G401 (cell line): ENCODE results near the gene POLR1D. TPM values are rescaled to one million over a fixed set of nuclear protein-coding genes. Genes with fewer than 3 reads are reported as not detected.
"Not testable (repeated sequence)": the region's sequence is repeated elsewhere in the genome, so short reads cannot be mapped to it uniquely, and the experiment has no call there.

Experiments
- DNase-seq: peaks from one replicate; pipeline ENCODE4 v3.0.0-alpha.2; 2015; ENCODE audit warnings: low spot score
- in situ Hi-C: cut with HindIII; loops from 2 replicates; pipeline ENCODE4 v1.10.0; 2016; ENCODE audit warnings: low sequenced_read_pairs, mixed read lengths
- total RNA-seq: library from RNA; depleted of rRNA; stranded (reverse); fragments of >200 nt; shearing (Covaris generic); gene quantifications from 2 replicates; pipeline ENCODE4 v1.2.3, GENCODE V29; 2014

The POLR1D gene
- total RNA-seq, 1 experiment from 2014 or later, result 179 TPM

DNA sequence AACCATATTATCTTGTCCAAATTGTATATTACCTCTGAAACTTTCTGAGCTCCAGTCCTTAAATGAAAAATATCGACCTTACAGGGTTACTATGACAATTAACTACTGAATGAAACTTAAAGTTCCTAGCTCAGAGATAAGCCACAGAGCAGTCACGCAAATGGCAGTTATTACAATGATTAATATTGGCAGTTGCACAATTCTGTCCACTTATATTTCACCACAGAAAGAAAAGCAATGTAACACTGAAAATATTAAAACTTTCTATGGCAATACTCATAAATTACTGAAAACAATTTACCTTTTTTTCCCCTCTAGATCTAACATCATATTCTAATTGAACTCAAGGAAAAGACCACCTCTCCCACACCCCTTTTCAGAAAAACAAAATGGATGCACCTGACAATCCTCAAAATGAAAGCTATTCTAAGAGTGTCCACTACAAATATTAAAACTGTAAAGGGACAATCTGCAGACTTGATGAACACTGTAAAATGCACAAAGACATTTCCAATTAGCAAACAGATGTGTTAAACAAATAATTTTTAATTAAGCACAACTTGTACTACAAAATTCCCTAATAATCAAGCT is 16.0 kb upstream of the POLR1D start:
- in situ Hi-C loops, result no loop called here
- DNase-seq, result no peak

DNA sequence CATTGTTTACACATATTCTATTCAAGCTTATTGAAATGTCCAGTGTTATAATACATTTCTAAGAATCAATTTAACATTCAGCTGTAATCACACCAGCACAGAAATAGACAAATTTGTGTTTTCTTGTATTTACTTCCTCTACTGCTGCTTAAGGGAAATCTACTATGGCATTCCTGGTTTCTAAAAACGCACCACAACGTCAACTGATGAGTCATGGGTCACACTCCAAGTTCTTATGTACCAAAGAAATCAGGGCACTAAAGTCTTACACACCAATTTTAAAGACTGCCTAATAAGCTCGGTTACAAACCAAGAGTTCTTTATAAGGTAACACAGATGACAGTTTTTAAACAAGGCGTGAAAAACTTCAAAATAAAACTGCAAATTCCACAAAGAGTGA is 14.6 kb upstream of the POLR1D start:
- in situ Hi-C loops, result no loop called here
- no peak for DNase-seq

DNA sequence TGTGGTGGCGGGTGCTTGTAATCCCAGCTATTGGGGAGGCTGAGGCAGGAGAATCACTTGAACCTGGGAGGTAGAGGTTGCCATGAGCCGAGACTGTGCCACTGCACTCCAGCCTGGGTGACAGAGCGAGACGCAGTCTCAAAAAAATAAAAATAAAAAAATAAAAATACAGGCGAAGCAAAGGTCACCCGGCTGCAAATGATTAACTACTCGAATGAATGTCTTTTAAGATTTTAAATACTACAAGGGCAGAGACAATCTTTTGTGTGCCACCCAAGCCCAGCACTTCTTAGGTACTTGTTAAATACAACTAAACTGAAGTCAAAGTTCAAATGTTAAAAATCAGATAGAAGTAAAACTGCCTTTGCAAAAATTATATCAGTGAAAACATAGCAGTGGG is 8.1 kb upstream of the POLR1D start:
- in situ Hi-C loops, result no loop called here
- DNase-seq, result no peak

DNA sequence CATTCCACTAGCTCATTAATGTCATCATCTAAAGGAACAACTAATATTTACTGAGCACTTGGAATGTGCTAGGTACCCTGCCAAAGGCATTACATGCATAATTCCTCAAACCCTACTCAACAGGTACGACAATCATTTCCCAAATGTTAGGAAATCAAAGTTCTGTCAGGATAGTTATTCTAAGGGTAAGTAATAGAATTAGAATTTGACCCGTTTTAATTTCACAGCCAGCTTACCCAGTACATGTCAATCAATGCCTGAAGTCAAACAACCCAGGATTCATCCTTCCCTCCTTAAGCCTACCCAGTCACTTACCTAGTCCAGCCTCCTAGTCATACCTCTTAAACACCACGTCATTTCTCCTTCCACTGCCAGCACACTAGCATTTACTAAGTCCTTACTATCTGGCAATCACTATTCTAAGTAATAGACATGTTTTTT is 3.8 kb upstream of the POLR1D start:
- in situ Hi-C loops, result no loop called here
- DNase-seq, result no peak

DNA sequence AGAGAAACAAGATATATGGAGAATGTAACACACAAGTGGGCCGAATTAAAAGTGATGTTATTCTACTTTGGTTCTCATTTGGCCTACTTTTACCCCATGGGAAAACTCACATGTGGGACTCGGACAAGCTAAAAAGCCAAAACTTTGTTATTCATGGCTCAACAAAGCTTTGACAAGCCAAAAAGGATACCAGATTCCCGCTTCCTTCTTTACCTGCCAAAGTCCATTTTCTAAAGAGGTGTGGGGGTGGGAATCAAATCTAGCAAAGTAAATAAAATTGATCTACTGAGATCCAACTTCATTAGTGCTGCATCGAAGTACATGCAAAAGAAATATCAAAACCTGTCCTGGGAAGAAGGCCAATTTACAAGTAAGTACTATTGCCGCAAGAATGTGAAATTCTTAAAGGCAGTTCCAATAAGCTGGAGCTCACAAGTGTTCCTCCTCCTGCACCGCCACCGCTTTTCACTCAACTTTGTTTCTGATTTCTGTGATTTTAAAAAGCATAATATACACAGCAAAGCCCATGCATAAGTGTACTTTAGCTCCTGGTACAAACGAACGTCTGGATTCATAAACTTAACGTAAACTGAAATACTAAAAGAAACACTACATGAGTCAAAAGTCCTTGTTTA is 2.5 kb upstream of the POLR1D start:
- no peak for DNase-seq
- in situ Hi-C loops, result no loop called here

DNA sequence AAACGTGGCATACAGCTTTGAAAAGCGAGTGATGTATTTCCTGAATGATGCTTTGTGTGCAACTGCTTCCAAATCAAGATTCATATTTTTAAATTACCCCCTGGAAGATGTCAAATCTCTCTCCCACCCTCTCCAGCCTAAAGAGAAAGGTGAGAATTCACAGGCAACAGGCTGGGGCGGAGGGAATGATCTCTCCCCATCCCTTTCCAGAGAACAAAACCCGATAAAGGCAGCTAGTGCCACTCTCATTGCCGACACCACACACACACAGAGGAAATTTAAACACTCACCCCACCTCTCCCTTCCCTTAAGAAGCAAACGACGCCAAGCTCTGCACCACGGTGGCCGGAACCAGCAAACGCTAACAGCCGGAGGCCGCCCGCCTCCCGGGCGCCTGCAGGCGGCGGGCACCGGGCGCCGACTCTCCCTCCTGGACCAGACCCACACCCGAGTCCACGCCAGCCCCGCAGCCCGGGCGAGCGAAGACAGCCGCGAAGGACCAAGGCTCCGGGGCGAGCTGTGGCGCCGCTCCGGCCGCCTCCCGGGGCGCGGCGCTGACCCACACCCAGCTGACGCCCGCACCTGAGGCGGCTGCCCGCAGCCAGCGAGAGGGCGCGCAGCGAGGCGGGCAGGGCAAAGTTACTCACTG is 1.8 kb upstream of the POLR1D start:
- peak; percentile 58 for DNase-seq
- in situ Hi-C loops, result no loop called here

DNA sequence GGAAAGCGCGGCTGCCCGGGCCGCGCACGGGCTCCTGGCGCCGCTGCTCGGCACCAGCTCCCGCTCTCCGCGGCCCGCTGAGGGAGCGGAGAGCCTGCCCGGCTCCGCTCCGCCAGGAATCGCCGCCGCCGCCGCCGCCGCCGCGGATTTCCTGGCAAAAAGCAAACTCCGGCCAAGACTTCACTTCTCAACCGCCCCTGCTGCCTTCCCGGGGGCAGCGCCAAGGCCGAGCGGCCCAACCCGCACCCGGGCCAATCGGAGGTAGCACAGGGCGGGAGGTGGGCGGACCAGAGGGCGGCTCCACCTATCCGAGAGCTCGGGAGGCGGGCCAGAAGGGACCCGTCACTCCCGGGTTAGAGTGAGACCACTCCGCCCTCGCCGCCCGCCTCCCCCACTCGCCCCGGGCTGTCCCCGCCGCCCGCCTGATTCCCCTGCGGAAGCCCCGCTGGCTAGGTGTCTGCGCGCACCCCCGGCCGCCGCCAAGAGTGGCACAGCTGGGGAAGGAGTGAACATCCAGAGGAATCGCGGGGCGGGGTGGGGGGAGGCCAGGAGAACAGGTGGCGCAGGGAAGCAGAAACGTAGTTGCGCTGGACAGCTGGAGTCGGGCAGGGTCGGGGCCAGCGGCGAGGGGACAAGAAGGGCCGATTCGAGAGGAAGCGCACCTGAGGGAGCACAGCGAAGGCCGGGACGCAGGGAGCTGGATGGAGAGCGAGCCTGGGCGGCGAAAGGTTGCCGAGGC is 1.1 kb upstream of the POLR1D start, which contains the start of gene LNX2:
Gene LNX2, minus strand, starts transcription at position 153 of the 739 bp plus-strand sequence. CDS start 38,826 bp downstream, outside the sequence.
- in situ Hi-C loops, result no loop called here
- peak; percentile 98 for DNase-seq

DNA sequence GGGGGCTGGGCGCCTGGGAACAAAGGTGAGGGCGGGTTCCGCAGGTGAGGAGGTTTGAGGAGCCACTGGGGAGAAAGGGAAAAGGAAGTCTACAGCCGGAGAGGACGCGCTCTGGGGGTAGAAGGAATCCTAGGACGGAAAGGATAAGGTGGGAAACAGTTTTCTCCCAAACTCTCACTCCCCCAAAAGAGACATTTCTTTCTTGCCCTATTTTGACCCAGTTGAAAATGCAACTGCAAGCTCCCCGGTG is 651 bp upstream of the POLR1D start:
- in situ Hi-C loops, result no loop called here
- no peak for DNase-seq

DNA sequence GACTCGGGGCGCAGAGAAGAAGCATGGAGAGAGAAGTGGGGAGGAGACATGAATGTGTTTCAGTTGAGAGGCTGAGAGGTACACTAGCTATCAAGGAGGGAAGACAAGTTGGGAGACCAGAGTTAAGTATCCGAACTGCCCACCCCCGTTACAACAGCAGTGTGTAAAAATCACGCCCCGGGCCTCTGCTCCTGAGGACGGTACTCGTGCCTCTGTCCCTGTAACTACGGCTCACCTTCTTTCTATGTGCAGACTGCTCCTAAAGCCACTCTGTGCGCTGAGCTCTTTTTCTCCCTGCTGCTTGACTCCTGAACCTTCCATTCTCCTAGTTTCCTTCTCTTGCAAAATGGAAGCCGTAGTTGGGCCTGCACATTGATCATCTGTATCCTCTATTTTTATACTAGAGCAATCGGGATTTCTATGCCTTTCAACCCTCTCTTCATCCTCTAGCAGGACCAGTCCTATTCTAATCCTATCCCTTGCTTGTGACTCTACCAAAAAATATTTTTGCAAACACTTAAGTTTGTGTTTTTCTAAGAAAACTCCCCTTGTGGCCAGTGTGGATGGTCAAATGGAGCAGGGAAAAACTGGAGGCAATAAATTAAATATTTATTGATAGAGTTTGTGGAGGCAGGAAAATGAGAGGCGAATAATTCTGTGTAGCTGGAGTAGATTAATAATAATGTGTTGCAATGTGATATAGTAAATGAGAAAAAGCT is 569 bp downstream of the POLR1D start:
- in situ Hi-C loops, result no loop called here
- peak; percentile 52 for DNase-seq

DNA sequence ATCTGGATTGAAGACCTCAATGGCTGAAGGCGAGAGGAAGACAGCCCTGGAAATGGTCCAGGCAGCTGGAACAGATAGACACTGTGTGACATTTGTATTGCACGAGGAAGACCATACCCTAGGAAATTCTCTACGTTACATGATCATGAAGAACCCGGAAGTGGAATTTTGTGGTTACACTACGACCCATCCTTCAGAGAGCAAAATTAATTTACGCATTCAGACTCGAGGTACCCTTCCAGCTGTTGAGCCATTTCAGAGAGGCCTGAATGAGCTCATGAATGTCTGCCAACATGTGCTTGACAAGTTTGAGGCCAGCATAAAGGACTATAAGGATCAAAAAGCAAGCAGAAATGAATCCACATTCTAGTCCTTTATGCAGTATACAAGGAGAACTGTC is 1.2 kb downstream of the POLR1D start:
- no peak for DNase-seq
- in situ Hi-C loops, result no loop called here

DNA sequence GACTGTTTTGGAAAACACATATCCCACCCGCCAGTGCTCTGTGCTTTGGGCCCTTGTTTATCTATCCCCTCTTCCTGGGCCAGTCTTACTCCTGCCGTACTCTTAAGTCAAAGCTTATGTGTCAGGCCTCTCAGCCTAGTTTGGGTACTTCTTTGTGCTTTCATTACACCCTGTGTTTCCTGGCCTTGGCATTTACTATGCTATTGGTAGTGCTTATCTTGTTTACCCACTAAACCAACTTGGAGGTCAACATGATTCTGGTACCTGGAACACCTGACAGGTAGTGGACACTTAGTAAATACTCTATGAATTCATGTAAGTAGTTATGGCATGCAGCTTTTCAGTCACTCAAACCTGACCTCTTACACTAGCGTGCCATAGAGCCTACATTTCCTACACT is 2.4 kb downstream of the POLR1D start:
- in situ Hi-C loops, result no loop called here
- no peak for DNase-seq

DNA sequence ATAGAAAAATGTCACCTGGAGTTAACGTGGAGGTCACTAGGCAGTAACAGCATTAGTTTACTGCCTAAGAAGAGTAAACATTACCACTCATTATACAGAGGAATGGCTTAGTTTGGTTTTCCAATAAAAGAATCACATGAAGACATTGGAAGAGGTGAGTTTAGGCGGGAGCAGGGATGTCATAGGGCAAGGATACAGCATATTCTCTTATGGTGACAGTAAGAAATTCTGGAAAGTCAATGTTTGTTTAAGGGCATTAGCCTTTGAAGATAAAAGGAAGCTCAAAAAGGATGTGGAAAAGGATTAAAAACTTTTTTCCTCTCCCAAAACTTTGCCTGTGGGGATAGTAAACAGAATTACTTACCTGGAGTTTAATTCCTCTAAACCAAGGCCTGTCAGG is 4.1 kb downstream of the POLR1D start:
- no peak for DNase-seq
- in situ Hi-C loops, result no loop called here

DNA sequence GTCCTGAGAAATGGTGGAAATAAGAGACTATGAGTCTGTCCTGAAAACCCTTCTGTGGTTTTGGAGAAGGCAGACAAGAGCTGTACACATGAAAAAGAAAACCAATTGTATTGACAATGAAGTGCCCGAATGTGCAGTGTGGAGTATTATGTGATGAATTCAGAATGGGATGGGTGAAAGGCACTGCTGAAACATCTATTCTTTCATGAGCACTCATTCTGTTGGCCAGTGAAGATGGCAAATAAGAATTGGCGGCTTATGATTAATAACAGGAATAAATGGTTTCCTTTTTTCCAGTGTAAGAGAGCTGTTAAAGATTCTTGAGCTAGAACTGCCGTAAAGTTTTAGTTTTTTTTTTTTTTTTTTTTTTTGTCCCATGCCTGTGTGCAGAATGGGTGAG is 5.7 kb downstream of the POLR1D start:
- no peak for DNase-seq
- in situ Hi-C loops, result no loop called here

DNA sequence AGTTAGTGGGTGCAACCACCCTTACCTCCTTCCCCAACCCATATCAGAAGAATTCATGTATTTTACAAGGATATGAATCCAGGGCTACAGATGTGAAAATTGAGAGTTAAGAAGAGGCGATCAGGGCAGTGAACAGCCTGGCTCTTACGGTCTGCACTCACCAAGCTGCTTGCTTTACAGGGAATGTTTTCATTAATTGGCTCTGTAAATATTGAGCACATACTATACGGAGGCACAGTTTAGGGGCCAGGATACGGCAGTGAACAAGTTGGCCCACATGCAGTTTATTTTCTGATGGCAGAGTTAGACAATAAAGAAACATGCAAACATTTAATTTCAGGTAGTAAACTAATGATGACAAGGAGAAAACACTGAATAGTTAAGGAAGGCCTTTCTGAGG is 6.4 kb downstream of the POLR1D start:
- no peak for DNase-seq
- in situ Hi-C loops, result no loop called here

DNA sequence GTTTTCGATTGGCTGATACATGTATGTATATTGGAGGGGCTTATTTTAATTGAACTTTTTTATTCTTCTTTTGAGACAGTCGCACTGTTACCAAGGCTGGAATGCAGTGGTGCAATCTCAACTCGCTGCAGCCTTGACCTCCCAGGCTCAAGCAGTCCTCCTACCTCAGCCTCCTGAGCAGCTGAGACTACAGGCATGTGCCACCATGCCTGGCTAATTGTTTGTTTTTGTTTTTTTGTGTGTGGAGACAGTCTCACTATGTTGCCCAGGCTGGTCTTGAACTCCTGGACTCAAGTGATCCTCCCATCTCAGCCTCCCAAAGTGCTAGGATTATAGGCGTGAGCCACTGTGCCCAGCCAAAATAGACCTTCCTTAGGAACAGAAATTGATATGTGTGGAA is 7.1 kb downstream of the POLR1D start:
- in situ Hi-C loops, DNase-seq: not testable (repeated sequence)

DNA sequence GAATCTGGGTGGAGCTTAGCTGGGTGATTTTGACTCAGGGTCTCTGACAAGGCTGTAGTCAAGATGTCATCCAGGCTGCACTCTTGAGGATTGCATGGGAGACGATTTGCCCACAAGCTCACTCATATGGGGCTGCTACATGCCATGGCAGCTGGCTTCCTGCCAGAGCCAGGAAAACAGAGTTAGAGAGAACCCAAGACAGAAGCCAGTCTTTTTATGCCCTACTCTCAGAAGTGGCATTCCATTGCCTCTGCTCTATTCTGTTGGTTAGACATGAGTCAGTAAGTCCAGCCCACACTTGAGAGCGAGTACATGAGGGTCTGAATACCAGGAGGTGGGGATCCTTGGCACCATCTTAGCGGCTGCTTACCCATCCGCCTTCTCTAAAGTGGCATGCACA is 9.5 kb downstream of the POLR1D start:
- DNase-seq, result no peak
- in situ Hi-C loops, result no loop called here

DNA sequence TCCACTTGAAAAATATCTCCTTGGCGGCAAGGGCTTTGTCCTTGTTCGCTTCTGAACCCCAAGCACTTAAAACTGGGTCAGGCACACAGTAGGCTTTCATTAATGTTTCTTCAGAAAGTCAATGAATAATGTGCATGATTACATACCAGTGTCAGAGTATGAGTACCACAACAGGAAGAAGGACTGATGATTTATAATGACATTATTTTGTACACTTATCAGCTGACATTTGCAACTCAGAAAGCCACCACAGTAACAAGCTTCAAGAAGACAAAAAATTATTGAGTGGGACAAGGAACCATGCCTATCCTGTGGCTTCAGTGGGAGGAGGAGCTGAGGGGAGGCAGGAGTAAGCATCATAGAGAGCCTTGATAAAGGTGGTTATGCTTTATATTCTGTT is 10.0 kb downstream of the POLR1D start:
- DNase-seq, result no peak
- in situ Hi-C loops, result no loop called here

DNA sequence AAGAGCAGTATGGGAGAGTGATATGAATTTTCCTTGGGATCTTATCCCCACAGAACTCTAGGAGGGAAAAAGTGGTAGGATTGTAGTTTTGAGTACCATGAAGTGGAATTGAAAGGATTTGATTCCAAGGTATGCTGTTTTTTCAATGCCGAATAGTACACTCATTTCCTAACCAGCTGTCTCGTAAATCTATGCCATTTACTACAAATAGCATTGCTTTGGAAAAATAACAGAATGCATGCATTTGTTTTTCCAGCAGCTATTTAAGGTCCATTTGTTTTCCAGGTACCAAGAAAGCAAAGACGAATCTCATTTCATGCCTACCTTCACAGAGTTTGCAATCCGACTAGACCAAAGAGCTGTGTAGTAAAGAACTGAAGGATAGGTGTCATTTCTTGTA is 10.5 kb downstream of the POLR1D start:
- peak; percentile 62 for DNase-seq
- in situ Hi-C loops, result no loop called here

DNA sequence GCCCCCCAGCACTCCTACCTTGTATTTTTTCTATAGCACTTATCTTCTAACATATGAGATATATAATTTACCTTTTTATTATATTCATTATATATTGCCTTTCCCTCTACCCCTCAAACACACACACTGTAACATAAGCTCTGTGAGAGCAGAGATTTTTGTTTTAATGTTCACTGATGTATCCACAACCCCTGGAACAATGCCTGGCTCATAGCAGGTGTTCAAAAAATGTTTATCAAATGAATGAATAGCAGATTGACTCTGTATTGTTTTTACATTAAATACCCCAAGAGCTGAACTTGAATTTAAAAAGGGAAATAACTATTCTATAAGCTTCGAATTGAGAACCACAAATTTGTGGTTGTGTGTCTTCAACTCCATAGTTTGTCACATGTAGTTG is 11.0 kb downstream of the POLR1D start:
- DNase-seq, result peak; percentile 64
- in situ Hi-C loops, result no loop called here

DNA sequence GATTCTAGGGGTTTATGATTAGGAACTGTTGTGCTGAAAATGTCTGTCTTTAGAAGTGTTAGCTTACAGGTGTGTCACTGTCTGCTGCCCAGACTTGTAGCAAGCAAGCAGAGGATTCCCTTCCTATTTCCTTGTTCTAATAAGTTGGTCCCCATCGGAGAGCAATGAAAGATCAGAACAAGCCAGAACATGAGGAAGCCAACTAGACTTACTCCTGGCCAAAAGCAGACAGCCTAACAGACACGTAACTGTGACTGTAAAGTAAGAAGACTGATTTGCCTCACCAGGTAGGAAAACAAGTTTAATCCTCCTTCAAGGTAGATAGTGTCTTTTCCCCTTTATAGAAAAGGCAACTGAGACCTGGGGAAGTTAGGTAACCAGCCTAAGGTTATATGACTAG is 12.5 kb downstream of the POLR1D start:
- in situ Hi-C loops, result no loop called here
- DNase-seq, result no peak
